HG03558 (cell line): ENCODE results near the gene PALD1.

Experiments used
- ATAC-seq: cut with Tn5 transposase; IDR thresholded peaks from one replicate; pipeline ENCODE4 v1.9.1; 2021; ENCODE audit warnings: moderate number of reproducible peaks; ENCODE audit not compliant: unreplicated experiment; ENCODE audit errors: extremely low read depth

PALD1 gene

GRCh38 chr10:70583669-70584037 is 105.1 kb downstream of the PALD1 start:
- ATAC-seq: no peak

DNA sequence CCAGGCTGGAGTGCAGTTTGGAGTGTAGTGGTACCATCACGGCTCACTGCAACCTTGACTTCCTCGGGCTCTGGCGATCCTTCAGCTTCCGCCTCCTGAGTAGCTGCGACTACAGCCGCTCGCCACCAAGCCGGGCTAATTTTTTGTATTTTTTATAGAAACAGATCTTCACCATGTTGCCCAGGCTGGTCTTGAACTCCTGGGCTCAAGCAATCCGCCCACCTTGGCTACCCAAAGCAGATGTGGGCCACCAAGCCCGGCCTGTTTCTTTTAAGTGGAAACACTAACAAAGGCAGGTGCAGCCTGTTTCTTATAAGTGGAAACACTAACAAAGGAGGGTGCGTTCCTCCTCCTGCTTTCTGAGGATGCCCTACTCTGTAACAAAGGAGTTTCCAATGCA is 105.8 kb downstream of the PALD1 start:
- no peak for ATAC-seq

DNA sequence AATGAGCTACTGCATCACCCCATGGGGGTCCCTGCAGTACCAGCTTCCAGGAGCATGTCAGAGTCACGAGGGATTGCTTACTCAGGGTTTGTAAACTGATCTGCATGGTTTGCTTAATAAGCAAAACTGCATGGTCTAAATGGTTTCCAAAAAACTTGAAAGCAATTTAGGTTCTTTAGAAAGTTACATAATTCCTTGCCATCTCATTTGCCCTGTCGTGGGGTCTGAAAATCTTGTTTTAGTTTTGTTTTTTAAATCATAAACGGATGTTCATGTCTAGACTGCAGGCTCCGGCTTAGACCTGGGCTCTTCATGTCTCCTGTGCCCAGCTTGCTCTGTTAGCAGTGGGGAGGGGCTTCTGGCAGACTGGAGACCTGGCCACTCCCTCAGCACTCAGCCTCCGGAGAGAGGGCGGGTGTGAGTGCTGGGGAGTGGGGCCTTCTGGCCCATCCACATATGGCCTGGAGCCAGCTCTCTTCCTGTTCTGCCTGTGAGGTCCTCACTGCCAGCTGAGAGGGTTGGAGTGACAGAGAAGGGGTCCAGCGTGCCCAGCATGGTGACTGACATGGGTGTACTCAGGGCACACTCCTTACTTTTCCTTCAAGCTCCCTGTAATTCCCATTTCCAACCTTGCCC is 106.5 kb downstream of the PALD1 start:
- ATAC-seq: no peak

GRCh38 chr10:70585578-70586169 is 107.1 kb downstream of the PALD1 start:
- ATAC-seq: no peak

- ATAC-seq: no peak
Observed at GRCh38 chr10:70586348-70586930, 107.9 kb downstream of the PALD1 start.

DNA sequence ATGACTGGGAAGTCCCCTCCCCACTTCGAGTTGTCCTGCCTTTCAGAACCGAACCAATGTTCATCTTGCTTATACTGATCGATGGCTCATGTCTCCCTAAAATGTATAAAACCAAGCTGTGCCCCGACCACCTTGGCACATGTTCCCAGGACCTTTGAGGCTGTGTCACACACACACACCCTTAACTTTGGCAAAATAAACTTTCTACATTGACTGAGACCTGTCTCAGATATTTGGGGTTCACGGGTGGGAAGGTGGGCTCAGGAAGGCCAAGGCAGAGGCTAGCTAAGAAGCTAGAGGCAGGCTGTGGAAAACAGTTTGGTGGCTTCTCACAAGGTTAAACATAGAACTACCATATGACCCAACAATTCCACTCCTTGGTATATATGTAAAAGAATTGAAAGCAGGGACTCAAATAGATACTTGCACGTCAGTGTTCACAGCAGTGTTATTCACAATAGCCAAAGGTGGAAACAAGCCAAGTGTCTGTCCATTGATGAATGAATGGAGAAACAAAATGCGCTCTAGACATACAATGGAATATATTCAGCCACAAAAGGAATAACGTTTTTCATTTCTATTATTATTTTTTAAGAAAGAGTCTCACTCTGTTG is 108.6 kb downstream of the PALD1 start:
- ATAC-seq: no peak

- no peak for ATAC-seq
Observed at GRCh38 chr10:70588255-70588654, 109.7 kb downstream of the PALD1 start.

DNA sequence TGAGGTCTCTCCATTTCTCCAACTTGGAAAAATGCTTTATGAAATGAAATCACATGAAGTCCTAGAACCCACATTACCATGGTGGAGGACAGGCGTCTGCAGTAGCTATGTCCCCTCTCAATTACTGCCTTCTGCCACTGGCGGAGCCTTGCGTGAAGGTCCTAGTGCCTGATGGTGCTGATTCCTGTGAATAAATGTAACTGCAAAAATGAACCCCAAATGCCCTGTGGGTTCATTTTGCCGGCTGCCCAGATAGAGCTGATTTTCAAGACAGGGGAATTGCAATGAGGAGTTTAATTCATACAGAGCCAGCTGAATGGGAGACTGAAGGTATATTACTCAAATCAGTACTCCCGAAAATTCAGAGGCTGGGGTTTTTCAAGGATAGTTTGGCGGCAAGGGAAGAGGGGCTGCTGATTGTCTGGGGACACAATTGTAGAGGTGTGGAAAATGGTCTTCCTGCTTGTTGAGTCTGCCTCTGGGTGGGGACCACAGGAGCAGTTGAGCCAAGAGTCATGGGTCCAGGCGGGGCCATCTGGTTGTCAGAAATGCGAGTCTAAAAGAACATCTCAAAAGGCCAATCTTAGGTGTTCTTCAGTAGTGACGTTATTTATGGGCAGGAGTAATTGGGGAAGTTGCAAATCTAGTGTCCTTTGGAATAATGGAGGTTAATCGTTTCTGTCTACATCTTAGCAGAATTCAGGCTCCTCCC is 110.4 kb downstream of the PALD1 start:
- no peak for ATAC-seq

GRCh38 chr10:70589762-70590654 is 111.4 kb downstream of the PALD1 start:
- ATAC-seq: no peak

- no peak for ATAC-seq
Observed at GRCh38 chr10:70590655-70591416, 112.3 kb downstream of the PALD1 start.

- no peak for ATAC-seq
Observed at GRCh38 chr10:70592186-70592735, 113.7 kb downstream of the PALD1 start.

DNA sequence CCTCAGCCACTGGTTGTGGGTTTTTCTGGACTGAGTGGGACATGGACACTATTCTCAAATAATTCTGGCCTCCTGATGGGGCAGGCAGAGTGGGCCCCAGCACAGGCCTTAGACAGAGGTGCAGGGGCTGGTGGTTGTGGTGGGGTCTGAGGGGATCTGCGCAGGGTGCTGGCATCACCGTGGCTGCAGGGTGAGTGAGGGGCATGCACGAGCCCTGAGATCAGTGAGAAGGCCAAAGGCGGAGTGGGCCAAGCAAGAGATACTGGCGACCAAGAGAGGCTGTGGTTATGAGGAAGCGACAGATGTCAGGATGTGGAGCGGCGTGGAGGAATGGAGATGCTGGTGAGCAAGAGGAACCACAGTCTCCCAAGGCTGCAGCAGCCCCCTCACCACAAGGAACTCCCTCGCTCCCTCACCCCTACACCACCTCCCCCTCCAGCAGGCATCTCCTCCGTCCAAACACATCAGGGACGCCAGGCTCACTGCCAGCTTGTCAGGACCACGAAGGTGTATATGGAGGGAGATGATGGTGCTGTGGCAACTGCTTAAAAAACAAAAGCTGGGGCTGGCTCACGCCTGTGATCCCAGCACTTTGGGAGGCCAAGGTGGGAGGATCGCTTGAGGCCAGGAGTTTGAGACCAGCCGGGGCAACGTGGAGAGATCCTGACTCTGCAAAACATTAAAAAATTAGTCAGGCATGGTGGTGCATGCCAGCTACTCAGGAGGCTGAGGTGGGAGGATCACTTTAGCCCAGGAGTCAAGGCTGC is 114.4 kb downstream of the PALD1 start:
- ATAC-seq: no peak

DNA sequence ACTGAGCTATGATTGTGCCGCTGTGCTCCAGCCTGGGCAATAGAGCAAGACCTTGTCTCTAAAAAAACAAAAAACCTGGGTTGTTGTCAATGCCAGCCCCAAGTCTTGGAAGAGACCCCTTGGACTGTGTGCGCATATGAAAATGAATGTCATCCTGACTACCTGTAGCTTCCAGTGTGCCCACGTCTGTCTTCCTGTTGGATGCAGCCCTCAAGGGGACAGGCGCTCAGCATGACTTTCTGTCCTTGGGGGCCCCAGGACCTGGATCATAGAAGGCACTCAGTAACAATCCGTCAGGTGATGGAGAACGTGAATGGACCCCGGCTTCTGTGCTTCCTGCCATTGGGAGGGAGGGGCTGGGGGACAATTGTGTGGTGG is 114.9 kb downstream of the PALD1 start:
- ATAC-seq: no peak

DNA sequence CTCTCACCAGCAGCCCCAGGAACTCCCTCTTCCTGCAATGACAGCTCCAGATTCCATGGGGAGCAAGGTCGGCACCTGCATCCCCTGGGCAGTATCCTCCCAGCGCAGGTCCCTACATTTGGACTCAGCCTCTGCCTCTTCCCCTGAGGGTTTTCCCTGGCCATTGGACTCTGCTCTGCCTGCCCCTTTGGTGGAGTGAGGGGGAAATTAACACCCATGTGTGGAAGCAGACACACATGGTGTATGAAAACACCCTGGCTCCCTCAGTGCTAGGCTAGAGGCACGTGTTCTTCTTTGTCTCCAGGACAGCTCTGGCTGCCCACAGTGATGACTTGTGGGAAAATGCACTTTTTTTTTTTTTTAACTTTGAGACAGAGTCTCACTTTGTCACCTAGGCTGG is 115.6 kb downstream of the PALD1 start:
- no peak for ATAC-seq

DNA sequence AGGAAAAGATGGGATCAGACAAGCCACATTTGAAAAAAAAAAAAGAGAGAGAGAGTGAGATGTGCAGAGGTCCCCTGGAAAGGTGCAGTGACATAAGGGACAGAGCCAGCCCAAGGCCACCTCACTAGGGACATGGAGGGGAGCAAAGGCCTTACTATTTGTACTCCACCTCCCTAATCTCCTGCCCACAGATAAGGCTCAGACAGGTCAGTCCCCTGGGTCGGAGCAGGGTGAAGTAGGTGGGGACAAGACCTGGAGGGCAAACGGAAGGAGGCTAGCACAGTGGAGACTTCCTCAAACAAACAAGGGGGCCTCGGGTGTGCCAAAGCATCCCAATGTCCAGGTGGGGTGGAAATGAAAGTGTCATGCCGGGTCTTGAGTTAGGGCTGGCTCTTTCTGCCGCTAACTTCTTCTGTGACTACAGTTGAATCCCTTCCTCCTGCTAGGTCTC is 117.0 kb downstream of the PALD1 start:
- ATAC-seq: no peak

DNA sequence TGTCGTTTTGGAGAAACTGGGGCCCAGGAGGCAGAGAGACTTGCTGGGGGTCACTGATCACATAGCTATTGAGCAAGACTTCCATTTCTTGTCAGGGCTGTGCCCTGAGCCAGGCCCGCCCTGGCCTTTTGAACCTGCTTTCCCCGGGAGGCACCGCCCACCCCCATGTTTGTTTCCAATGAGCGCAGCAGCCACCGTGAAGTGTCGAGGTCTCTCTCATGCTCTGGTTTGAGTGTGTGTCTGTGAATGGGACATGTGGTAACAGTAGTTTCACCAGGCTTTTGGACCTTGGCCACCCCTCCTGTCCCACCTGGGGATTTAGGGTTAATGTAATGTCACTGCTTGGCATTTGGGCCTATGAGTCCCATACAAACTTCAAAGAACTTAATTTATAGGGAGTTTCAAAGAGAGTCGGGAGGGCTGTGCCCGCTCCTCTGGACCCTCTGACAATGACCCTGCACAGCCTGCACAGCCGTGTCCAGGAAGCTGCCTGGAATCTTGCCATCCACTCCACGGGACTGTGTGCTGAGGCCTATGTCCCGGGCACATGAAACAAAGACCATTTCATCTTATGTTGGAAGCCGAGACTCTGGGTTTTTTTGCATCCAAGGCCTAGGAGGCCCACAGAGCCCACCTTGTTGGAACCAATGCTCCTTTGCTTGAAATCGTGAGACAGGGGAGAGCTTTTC is 117.7 kb downstream of the PALD1 start:
- ATAC-seq: no peak

DNA sequence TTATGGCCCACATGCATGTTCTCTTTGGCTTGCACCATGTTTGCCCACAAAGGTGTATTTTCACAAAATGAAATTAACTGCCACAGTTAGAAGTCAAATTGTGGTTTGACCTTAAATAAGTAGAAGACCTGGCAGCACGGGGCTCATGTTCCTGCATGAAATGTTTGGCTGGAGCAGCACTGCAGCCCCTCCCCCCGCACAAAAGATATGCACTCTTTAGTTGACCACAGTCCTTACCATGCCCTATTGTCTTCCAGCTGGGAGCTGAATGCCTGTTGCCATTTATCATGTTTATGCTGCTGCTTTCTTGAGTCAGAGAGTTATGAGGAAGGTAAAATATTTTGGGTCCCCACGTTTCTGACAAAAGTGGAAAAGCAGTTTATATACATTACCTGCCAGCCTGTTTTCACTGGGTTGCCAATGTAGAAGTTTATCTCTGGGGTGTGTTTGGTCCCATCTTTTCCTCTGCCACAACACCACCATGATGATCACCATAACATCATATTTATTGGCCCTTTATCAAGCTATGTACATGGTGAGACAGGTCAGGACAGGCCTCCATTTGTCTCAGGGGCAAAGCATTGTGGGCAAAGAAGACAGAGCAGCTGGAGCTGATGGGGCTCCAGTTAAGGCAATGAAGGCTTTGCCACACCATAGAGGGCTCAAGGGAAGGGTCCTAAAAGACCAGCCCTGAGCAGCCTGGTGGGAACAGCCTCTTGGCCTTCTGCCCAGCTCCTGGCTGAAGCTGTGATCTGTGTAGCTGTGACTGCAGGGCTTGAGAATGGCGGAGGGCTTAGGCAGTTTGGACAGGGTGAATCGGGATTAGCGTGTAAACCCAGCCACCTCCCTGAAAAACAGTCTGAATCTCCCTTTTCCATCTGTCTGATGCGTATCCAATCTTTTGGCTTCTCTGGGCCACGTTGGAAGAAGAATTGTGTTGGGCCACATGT is 118.6 kb downstream of the PALD1 start:
- ATAC-seq: no peak
